NCI-H187 (cell line): Measurements from ENCODE around the gene ASAP2.
"Not testable (repeated sequence)": the region's sequence is repeated elsewhere in the genome, so short reads cannot be mapped to it uniquely, and the experiment has no call there.

Experiments
- DNase-seq, 2 experiments: peaks; one replicate each; lab custom pipeline; 2025; lab: John Stamatoyannopoulos, UW

ASAP2 gene

DNA sequence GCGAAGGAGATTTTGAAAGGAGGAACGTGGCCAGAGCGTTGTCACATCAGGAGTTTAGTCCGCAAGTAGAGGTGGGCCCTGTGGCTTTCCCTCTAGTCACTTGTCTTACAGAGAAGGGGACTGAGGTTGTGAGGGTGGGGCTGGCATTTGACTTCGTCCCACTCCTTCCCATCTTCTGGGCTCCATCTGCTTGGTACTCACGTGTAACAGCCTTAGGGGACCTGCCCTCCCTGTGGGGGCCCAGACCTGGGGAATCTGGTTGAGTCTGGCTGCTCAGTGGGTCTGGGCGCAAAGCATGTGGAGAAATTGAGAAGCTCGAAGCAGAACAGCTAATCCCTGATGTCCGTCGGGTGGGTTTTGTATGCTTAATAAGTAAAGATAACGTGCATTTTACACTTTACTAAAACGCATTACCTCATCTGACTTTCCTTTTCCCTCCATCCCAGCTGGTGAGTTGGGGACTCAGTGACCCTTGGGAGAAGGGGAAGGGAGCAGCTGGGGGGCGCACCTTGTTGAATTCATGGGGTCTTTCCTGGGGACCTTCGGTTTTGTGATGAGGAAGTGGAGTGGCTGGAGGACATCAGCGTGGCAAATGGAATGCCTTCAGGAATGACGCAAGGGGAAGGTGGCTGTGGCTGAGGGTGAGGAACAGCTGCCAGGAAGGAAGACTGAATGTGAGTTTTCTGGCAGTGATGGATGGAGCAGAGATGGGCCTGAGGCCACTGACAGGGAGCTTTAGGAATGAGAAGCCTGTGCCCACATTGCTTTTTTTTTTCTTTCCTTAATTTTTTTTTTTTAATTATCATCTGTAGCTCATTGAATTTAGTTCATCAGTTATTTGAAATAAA is 44.8 kb downstream of the ASAP2 start:
- DNase-seq = no peak

DNA sequence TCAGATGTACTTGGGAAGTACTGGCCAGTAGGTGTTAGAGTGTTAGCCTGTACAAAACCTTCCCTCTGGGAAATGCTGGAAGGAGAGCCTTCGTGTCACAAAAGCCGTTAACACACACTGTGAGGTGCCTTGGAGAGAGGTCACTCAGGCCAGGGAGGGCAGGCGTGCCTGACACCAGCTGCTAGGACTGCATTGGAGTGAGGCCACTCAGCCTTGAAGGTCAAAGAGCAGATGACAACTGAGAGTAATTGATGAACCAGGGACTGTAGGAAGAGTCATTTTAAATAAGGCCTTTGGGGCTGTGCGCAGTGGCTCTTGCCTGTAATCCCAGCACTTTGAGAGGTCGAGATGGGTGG is 45.4 kb downstream of the ASAP2 start:
- no peak for DNase-seq

DNA sequence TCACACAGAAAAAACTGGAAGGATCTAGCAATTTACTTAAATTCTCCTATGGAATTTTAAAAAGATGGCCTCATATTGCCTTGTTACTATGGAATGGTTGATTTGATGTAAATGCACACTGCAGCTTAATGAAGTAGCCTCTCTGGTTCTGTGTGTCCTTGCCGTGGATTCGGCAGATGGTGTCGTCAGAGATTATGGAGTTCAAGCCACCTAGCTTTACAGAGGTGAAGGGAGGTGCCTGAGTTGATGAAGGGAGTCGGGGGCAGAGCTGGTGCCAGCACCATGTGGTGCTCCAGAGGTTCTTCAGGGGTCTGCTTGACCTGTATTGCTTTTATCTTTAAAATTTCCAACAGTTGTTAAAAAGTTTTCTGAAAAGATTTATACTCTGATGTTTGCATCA is 48.8 kb downstream of the ASAP2 start:
- DNase-seq = no peak

DNA sequence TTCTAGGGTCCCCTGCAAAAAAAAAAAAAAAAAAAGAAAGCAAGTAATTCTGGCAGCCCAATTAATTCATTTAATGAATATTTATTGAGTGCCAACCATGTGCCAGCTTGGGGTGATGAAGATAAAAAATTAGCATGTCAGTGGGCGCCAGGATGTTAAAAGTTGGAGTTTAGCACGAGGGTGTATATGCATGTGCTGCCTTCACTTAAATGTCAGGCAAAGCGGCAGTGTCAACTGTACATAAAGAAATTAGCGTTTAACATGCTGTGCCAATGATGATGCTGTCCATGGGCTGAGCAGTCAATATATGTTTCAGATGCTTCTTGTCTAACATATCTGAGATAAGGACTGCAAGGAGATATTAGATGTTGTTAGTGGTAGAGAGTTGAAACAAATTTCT is 49.5 kb downstream of the ASAP2 start:
- no peak for DNase-seq

DNA sequence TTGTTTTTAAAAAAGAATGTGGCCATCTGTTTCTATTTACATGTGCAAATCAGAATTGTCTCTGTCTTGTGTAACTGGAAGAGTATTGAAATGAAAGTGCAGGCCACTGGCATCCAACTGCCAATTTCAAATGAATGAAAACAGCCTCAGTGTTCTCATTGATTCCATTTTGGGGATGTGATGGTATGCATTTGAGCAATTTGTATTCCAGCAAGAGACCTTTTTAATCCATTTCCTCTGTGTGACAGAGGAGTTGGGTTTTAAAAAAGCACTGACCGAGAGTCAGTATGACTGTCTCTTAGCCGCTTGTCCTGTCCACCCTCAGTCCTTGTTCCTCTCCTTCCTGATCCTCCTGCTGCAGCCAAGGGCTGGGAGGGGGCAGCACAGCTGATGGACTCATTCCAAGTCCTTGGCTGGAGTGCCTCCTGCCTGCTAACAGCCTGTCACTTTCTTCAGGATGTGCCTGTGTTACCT is 50.0 kb downstream of the ASAP2 start:
- no peak for DNase-seq

DNA sequence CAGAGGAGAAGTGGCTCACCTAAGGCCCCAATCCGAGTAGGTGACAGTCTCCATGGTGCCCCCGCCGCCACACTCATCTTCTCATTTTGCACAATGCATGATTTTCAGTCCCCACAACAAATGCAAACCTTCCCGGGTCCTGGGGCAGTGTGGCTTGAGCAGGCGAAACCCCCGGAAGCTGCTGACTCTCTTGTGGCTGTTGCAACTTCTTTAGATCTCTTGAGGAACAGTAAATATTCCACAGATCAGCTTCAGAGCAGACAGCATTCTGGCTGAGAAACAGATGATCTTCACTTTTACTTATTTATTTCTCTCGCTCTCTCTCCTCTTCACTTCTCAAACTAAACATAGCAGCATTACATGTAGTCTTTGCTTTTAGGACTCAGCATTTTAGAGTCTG is 51.9 kb downstream of the ASAP2 start:
- no peak for DNase-seq

DNA sequence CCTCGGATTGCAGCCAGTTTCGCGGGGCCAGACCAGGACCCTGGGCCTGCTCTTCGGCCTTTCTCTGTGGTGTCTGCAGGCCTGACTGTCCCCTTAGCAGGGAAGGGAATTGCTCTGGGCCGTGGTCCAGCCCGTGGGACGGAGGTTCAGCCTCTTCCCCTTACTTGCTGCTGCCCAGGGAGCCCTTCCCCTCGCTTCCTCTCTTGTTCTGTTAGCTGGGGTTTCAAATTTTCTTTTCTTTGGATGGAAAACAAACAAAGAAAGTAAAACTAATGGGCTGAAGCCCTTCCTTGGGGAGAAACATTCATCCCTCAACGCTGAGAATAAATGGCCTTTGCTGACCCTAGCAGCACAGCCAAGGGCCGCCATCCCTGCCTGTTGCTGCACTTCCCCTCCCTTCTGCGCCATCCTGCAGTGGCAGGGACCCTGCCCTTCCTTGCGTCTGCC is 52.4 kb downstream of the ASAP2 start:
- no peak for DNase-seq

DNA sequence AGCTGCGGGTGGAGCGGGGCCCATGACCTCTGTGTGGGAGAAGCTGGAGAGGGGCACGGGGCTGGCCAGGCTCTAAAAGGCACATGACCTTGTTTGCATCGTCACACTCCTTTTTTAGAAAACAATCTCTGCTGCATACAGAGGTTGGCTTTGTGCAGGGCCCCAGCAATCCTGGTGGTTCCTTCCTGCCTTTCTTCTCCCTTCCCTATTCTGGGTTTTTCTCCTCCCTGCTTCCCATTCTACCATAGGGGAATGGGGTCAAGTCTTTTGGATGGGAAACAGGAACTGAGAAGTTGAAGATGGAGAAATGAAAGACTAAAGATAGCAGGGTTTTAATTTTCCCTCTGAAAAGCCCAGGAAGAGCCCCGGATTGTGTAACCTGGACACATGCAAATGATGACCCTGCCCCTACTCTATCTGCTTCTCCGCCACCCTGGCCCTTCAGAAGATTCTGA is 53.9 kb downstream of the ASAP2 start:
- no peak for DNase-seq

DNA sequence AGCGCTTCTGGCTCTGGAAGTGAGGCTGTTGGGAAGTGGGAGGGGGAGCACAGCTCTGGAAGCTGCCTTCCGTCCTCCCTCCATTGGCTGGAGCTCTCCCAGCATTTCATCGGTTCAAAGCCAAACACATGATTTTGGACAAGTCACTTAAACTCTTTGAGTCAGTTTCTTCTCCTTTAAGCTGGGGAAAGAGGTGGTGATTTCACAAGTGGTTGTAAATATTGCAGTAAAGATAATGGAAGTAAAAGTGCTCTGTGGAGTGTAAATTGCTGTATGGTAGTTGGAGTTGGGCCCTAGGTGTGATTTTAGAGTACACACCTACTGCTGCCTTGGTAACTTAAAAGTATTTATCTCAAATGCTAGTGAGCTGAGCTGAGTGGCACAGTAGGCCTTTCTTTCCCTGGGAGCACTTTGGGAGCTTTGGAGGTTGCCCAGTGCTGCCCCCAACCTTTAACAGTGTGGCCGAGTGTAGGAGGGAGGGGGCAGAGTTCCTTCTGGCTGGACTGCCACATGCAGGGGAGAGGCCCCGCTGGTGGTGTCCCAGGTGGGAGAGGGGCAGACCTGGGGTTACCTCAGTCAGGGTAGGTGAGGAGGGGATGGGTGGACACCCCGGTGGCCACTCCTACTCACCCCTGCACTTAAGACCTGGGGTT is 54.7 kb downstream of the ASAP2 start:
- DNase-seq = no peak

DNA sequence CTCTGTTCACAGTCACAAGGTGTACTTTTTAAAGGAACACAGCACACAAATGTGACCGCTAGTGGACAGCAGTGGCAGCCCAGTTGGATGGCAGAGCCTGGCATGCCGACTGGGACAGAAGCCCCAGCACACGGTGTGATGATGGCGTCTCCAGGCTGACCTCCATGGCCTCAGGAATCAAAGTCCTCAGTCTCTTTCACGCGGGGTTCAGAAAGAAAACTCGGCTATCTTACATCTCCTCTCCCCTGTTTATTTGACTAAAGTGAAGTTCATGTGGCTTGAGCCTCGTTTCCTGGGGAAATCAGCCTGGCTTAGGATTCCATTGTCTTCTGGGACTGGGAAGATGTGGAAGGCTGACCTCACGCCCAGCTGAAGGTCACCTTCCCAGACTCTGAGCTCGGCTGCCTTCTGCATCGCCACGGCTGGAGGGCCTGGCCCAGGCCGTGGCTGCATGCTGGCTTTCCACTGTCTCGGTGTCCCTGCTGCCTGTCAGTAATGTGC is 56.1 kb downstream of the ASAP2 start:
- no peak for DNase-seq

DNA sequence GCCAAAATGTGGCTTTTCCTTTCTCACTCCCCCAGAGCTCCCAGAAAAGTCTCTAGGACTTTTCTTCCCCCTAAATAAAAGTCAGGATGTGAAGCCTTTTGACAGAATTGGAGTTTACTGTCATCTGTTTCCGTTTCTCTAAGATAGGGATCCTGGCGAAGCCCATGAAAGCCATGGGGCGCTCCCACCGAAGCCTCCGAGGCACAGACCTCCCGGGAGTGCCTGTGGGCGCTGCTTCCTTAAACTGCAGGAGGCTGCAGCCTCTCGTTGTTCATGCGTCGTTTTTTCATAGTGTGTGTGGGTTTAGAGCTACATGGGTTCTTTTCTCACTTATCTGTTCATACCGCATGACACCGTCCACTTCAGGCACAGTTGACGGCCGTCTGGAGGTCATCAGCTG is 56.8 kb downstream of the ASAP2 start:
- no peak for DNase-seq

DNA sequence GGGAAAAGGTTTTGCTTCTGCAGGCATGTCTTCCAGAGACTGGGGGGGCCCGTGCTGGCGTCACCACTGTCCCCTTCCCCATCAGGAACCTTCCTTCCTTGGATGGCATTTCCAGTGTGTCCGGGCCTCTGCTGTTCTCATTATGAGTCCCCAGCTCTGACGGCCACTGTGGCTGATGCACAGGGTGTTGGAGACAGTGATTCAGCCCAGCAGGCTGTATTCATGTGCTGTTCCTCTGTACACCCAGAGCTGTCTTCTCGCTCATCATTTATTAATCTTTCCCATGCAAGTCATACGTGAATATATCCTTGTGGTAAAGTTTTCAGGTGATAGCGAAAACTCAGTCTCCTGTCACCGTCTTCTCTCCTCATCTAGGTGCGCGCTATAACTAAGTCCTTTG is 57.7 kb downstream of the ASAP2 start:
- DNase-seq = no peak

DNA sequence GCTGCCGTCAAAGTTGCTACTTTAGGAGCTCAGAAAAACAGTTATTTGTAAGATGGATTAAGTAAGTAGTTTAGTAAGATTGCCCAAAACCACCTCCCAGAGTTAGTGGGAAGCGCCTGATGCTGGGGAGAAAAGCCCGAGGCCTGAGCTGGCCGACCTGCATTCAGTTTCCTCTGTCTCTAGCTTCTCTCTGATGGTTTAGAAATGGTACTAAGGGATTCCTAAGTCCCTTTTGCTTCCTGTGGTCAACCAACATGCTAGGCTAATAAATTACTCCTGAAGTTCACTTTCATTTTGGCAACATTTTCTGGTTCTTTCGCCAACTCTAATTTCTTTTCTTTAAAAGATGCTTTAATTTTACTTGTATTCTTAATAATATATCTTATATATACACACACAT is 60.1 kb downstream of the ASAP2 start:
- no peak for DNase-seq

DNA sequence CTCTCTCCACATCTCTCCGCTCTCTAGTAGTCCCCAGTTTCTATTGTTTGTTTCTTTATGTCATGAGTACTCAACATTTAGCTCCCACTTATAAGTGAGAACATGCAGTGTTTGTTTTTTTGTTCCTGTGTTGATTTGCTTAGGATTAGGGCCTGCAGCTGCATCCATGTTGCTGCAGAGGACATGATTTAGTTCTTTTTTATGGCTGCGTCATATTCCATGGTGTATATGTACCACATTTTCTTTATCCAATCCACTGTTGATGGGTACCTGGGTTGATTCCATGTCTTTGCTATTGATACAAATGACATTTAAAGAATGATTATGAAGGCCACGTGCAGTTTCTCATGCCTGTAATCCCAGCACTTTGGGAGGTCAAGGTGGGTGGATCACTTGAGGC is 60.7 kb downstream of the ASAP2 start:
- DNase-seq = not testable (repeated sequence)

DNA sequence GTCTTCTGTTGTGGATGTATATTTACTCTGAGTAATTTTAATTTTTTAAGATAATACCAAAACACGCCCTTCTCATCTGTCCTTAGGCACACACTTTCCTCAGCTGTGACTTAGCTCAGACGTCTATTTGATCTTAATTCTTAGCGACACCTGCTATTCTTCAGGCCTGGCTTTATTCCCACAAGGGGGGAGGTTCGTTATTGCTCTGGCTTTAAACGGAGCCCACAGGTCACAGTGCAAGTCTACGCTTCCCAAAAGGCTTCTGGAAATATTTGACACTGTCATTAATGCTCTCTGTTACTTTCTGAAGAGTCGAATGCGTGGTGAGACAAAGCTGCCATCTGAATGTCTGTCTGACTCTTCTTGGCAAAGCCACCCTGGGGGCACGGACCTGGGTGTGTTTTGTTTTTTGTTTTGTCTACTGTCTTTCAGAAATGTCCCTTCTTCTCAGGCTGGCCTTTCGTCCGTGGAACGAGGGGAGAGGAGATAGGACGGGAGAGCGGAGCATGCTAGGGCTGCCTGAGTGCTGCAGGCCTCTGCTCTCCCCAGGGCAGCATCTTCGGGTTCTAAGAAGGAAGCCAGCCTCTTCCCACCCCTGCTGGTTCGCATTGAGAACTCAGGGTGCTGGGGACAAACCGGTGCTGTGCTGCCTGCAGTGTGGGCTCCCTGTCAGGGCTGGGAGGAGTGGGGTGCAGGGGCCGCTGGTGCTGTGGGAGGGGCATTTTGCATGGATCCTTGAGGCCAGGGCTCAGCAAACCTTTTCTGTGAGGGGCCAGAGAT is 61.9 kb downstream of the ASAP2 start:
- DNase-seq = no peak

DNA sequence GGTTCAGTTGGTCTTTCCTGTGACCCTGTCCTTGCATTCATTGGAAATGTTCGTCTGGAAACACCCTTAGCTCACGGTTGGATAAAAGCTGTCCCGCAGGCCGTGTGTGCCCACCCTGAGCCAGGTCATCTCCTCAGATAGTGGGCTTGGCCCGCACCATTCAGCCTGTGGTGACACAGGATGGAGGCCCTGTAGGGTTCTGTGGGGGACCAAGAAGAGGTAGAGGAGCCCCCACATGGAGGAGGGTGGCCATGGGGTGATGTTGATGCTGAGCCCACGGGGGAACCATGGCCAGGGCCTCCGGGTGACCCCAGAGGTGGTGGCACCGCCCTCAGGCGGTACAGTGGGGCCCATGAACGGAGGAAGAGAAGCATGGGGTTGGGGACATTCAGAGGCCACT is 62.7 kb downstream of the ASAP2 start:
- no peak for DNase-seq

DNA sequence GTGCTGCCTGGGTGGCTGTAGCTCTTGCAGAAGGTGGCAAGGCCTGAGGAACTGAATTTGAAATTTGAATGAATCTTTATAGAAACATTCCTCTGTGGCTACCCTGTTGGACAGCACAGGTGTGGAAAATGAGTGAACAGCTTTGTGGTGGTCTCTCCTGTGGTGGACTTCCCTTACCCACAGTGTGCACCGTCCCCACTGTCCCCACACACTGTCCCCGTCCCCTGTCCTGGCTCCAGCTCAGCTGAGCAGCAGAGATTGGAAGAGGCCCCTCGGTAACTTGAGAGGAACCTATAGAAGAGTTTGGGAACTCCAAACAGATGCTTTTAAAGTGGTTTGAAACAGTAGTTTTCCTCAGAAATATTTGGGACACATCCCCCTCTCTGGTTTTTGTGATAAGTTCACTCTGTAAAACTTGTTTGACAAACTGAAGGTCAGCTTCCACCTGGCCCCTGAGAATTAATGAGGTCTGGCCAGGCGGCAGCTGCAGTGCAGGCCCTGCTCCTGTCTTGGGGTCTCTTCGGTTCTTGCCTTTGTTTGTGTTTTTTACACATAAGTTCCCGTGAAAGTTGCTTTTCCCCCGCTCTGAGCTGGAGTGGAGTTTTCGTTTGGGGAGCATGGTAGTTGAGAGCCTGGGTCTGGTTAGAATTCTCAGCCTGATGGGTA is 63.2 kb downstream of the ASAP2 start:
- no peak for DNase-seq

DNA sequence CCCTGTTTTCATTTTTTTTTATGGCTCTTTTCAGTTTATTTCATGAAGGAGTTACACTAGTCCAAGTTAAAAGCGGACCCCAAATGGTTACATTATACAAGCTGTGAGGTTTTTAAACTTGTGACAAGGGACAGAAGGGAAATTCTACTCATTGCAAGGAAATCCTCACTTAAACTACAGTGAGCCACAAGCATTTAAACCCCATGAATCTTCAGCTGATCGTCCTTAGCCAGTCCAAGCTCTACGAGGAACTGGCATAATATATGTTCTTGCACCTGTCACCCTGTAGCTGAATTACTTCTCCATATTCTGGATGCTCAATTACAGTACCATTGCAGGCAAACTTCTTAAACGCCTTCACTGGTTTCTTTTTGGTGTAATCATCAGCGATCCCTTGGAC is 64.5 kb downstream of the ASAP2 start:
- DNase-seq = no peak

DNA sequence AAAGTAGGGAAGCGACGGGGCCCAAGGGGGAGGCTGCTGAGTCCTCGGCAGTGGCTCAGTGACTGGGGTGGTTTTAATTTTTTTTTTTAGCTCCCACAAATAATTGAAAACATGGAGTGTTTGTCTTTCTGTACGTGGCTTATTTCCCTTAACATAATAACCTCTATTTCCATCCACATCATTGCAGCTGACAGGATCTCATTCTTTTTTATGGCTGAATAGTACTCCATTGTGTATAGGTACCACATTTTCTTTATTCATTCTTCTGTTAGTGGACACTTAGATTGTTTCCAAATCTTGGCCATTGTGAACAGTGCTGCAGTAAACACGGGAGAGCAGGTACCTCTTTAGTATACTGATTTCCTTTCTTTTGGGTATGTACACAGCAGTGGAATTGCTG is 65.1 kb downstream of the ASAP2 start:
- DNase-seq = no peak

DNA sequence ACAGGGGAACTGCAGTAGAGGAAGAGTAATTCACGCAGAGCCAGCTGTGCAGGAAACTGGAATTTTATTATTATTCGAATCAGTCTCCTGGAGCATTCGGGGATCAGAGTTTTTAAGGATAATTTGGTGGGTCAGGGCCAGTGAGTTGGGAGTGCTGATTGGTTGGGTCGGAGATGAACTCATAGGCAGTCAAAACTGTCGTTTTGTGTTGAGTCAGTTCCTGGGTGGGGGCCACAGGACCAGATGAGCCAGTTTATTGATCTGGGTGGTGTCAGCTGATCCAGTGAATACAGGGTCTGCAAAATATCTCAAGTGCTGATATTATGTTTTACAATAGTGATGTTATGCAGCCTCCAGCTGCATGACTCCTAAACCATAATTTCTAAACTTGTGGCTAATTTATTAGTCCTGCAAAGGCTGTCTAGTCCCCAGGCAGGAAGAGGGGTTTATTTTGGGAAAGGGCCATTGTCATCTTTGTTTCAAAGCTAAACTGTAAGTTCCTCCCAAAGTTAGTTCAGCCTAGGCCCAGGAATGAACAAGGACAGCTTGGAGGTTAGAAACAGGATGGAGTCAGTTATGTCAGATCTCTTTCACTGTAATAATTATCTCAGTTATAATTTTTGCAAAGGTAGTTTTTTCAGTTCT is 67.0 kb downstream of the ASAP2 start:
- no peak for DNase-seq

DNA sequence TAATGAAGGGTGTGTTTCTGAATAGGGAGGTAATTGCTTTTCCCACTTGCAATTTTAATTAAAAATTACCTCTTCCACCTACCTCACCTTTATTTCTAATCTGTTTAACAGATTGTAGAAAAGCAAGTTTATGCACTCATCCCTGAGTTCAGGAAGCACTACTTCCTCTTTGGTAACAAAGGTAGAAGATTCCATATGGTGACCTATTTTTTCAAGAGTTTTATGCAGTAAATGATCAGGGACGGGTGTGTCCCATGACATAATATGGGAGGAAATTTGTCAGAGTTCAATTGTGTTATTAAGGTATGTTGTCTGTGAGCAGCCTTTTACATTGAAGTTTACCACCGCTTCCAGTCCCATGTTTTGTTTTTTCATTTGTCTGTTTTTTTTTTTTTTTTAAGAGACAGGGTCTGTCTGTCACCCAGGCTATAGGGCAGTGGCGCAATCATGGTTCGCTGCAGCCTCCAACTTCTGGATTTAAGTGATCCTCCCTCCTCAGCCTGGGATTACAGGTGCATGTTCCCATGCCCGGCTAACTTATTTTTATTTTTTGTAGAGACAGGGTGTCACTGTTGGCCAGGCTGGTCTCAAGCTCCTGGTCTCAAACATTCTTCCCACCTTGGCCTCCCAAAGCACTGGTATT is 68.2 kb downstream of the ASAP2 start:
- no peak for DNase-seq
